ENCODE results near the gene CLDN6.
A peak's percentile ranks its signal among the peaks of the same experiment; 100 is the strongest.

The CLDN6 gene

GRCh38 chr16:3051494-3051893 lies 33.5 kb upstream of the CLDN6 start:
- DNase-seq (ENCODE audit: low read depth in 3 of 3): no peak

DNA sequence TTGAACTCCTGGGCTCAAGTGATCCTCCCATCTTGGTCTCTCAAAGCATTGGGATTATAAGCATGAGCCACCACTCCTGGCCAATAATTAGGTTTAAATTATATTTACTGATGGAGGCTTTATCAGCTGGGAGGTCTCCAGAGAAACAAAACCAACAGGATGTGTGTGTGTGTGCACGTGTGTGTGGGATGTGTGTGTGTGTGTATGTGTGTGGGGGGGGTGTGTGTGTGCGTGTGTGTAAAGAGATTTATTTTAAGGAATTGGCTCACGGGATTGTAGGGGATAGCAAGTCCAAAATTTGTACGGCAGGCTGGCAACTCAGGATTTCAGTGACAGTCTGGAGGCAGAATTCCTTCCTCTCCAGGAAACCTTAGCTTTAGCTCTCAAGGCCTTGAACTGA lies 33.0 kb upstream of the CLDN6 start:
- DNase-seq (ENCODE audit: low read depth in 3 of 3): no peak

DNA sequence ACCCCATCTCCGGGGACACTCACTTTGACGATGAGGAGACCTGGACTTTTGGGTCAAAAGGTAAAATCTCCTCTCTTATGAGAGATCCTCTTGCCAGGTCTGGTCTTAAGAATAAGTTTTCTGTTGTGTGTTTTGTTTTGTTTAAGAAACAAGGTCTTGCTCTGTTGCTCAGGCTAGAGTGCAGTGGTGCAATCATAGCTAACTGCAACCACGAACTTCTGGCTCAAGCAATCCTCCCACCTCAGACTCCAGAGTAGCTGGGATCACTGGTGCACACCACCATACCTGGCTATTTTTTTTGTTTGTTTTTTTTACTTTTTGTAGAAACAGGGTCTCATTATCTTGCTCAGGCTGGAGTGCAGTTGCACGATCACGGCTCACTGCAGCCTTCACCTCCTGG lies 32.5 kb upstream of the CLDN6 start:
- DNase-seq (ENCODE audit: low read depth in 3 of 3): no peak

DNA sequence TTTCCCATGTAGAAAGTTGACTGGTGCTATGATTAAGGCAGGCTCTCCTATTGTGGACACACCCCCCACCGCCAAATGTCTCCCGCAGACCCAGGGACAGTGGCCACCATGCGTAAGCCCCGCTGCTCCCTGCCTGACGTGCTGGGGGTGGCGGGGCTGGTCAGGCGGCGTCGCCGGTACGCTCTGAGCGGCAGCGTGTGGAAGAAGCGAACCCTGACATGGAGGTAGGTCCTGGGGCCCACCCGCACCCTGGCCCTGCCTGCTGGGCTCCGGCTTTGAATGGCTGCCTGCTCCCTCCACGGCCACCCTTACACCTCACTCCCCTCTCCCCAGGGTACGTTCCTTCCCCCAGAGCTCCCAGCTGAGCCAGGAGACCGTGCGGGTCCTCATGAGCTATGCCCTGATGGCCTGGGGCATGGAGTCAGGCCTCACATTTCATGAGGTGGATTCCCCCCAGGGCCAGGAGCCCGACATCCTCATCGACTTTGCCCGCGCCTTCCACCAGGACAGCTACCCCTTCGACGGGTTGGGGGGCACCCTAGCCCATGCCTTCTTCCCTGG lies 32.0 kb upstream of the CLDN6 start:
- no peak for DNase-seq (ENCODE audit: low read depth in 3 of 3)

- DNase-seq (ENCODE audit: low read depth in 3 of 3): no peak
These were observed 29.4 kb upstream of the CLDN6 start for GRCh38 chr16:3047387-3047720.

- no peak for DNase-seq (ENCODE audit: low read depth in 3 of 3)
These were observed 28.8 kb upstream of the CLDN6 start for GRCh38 chr16:3046641-3047386.

DNA sequence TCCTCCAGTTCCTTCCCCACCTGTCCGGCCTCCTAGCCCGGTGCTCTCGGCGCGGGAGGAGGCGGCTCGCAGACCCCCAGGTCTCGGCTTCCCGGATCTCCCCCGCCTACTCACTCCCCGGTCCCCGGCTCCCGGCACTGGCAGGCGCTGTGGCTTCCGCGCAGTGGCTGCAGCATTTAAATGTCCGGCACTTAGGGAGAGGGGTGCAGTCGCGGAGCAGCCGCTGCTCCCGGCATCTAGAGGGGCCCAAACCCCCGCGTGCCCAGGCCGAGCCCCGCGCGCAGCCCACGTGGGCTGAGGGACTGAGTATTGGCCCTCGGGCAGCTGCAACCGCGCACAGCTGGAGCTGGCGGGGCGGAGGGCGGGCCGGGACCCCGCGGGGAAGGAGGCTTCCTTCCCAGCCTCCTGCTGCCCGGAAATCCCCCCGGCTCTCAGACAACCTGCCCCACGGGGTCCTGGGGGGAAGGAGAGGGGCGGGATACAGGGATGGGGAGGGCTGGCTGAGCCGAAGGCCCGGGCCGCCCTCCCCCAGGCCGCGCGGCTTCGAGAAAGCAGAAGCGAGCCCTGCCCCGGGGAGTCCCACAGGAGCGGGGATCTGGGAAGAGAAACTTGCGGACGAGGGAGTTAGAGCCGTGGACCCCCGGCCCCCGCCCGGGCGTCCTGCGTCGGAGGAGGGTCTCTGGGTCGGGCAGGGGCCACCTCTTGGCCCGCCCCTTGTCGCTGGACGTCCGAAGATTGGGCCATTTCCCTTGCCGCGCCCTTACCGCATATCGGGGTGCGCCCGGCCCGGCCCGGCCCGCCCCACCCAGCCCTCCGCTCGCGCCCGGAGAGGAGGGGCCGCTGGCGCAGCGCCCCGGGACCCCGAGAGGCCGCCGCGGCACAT lies 28.0 kb upstream of the CLDN6 start, which contains the start of gene MMP25:
MMP25 (plus strand) TSS at position 804 of the 883 bp plus-strand sequence. CDS start 357 bp downstream, outside the sequence.
- no peak for DNase-seq (ENCODE audit: low read depth in 3 of 3)

GRCh38 chr16:3044708-3045107 lies 26.7 kb upstream of the CLDN6 start:
- DNase-seq (ENCODE audit: low read depth in 3 of 3): no peak

GRCh38 chr16:3042376-3042775 lies 24.4 kb upstream of the CLDN6 start:
- no peak for DNase-seq (ENCODE audit: low read depth in 3 of 3)

DNA sequence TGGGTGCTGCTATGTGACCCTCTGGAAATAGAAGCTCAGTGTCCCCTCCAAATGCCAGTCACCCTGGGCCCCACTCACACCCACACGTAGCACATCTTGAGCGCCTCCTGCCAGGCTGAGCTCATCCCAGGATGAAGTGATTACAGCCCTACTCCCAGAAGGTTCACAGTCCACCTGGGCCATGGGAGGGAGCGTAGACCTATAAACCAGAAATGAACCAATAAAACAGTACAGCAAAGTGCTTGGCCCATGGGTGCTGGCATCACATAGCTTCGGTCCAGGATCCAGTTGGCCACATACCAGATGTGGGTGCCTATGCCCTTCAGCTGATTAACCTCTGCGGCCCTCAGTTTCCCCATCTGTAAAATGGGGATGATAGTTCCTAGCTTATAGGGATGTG lies 20.9 kb upstream of the CLDN6 start:
- no peak for DNase-seq (ENCODE audit: low read depth in 3 of 3)

GRCh38 chr16:3038256-3038655 lies 20.3 kb upstream of the CLDN6 start:
- no peak for DNase-seq (ENCODE audit: low read depth in 3 of 3)

- DNase-seq (ENCODE audit: low read depth in 3 of 3): no peak
These were observed 18.8 kb upstream of the CLDN6 start, which contains the start of gene BICDL2 for GRCh38 chr16:3036726-3037315. Gene BICDL2, minus strand, starts transcription at chr16:3036944. Its CDS starts 1,448 bp downstream, at chr16:3035496.

DNA sequence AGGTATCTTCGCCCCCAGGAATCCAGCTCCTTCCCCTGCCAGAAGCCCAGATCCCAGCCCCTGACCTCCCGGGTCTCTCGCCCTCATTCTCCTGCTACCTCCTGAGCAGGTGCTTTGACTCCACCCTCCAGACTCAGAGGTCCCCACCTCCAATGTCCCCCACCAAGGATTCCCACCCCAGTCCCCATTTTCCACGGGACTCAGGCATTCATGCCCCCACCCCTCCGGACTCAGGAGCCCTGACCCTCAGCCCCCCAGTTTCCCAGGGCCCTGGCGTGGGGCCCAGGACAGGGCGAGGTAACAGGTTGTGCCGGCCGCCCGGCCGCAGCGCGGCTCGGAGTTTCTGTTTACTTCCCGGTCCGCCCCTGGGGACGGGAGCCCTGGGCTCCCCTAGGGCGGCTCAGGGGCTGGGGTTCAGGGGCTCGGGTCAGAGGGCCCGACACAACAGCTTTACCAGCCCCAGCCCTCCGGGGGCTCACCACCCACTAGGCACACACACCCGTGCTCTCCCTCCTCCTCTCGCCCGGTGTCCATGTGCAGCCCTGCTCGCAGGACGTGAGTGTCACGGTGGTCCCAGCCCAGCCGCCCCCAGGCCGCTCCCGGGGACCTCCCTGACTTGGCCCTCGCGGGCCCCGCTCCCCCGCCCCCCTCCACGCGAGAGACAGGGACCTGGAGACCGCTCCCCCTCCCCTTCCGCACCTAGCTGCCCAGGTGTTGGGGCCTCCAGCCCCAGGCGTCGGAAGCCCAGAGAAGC lies 18.2 kb upstream of the CLDN6 start:
- DNase-seq (ENCODE audit: low read depth in 3 of 3): no peak

DNA sequence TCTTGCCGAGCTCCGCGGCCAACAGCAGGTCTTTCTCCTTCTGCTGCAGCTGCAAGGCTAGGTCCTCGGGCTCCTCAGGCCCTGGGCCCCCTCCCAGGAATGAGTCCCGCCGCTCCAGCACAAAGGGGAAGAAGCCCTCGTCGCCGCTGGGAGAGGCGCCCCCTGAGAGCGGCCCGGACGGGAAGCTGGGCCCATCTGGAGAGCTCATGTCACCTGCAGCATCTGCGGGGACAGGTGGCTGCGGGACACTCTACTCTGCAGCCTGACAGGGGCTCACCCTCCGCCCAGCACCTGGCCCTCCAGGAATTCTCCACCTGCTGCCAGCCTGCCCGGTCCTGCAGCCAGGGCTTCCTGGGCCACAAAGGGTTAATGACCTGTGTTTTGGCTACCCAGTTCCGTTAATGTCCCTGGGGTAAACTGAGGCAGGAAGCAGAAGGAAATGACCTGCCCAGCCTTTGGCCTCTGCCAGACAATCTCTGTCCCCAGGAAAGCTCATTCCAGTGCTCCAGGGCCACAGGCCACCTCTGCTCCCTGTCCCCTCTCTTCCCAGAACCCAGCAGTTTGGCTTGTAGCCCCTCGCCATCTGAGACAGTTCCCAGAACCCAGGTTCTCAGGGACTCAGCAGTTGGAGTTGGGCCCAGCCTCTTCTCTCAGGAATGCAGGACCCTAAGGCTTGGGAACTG lies 17.4 kb upstream of the CLDN6 start:
- no peak for DNase-seq (ENCODE audit: low read depth in 3 of 3)

GRCh38 chr16:3032624-3033023 lies 14.6 kb upstream of the CLDN6 start:
- no peak for DNase-seq (ENCODE audit: low read depth in 3 of 3)

- no peak for DNase-seq (ENCODE audit: low read depth in 3 of 3)
These were observed 12.5 kb upstream of the CLDN6 start for GRCh38 chr16:3030222-3031212.

- peak in 1 of 3 experiments; percentile 59 for DNase-seq (ENCODE audit: low read depth in 3 of 3)
These were observed 11.7 kb upstream of the CLDN6 start for GRCh38 chr16:3029491-3030221.

DNA sequence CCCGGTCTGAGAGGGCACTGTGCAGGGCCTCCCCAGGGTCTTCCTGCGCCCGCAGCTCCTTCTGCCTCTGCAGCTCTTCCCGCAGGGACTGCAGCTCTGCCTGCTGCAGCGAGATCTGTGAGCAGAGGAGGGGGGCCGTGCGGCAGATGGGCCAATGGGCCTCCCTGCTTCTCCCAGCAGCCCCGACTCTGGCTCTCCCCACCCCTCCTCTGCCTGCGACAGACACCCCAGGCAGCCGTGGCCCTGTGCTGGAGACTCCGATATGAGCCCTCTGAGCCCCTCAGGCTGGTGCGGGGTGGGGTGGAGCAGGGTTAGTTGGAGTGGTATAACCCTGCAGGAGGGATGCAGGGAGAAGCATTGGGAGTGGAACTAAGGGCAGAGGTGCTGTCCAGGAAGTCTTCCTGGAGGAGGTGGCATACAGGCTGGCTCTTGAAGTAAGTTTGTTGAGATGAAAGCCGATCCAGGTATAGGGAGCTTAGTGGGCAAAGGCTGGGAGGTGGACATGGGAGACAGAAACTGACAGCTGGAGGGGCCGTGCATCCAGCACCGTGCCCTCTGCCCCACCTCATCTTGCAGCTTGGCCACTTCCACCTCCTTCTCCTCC lies 10.8 kb upstream of the CLDN6 start:
- DNase-seq (ENCODE audit: low read depth in 3 of 3): no peak

Data from stimulated activated CD4-positive, alpha-beta T cell treated with anti-CD3 and anti-CD28 coated beads, TNF-alpha, amount 100 ng/mL, for 24 hours (primary cell).